Endodermal cell (in vitro differentiated cells): ENCODE data around the gene FBXL3. TPM values are rescaled to one million over a fixed set of nuclear protein-coding genes. Genes with fewer than 3 reads are reported as not detected.

Source experiments
- DNase-seq: peaks from one replicate; pipeline ENCODE4 v3.0.0-alpha.2; 2017
- H3K27ac ChIP-seq: 2 replicates; pipeline ENCODE4 v1.5.1; 2013; ENCODE audit warnings: mild to moderate bottlenecking, low read depth, low read length, moderate library complexity
- H3K27me3 ChIP-seq: 2 replicates; pipeline ENCODE4 v1.6.1; 2013; ENCODE audit warnings: mild to moderate bottlenecking, low read length, moderate library complexity; ENCODE audit not compliant: insufficient read depth, control insufficient read depth, poor library complexity, severe bottlenecking
- H3K36me3 ChIP-seq: 2 replicates; pipeline ENCODE4 v1.7.0; 2013; ENCODE audit warnings: mild to moderate bottlenecking, low read length, moderate library complexity; ENCODE audit not compliant: control insufficient read depth, insufficient read depth
- H3K4me1 ChIP-seq: one replicate; pipeline ENCODE4 v1.7.0; 2013; ENCODE audit warnings: low read length; ENCODE audit not compliant: control insufficient read depth, insufficient read depth
- H3K4me3 ChIP-seq: 2 replicates; pipeline ENCODE4 v1.5.1; 2013; ENCODE audit warnings: mild to moderate bottlenecking, low read length, moderate library complexity
- H3K9ac ChIP-seq: 2 replicates; pipeline ENCODE4 v1.6.1; 2013; ENCODE audit warnings: mild to moderate bottlenecking, low read length, moderate library complexity; ENCODE audit not compliant: poor library complexity, severe bottlenecking; ENCODE audit errors: extremely low read depth
- H3K9me3 ChIP-seq: 2 replicates; pipeline ENCODE4 v1.6.1; 2013; ENCODE audit warnings: mild to moderate bottlenecking, low read length, moderate library complexity; ENCODE audit not compliant: control insufficient read depth
- H3K27ac Mint-ChIP-seq: 2 replicates; pipeline ENCODE4 v1.8.0; 2020; ENCODE audit warnings: mixed read lengths
- H3K27me3 Mint-ChIP-seq: 2 replicates; pipeline ENCODE4 v1.8.0; 2021; ENCODE audit warnings: mild to moderate bottlenecking, mixed read lengths; ENCODE audit not compliant: insufficient read depth
- H3K36me3 Mint-ChIP-seq: 2 replicates; pipeline ENCODE4 v1.8.0; 2020; ENCODE audit warnings: low read depth, mixed read lengths
- H3K4me1 Mint-ChIP-seq: 2 replicates; pipeline ENCODE4 v1.8.0; 2020; ENCODE audit warnings: mixed read lengths
- H3K4me3 Mint-ChIP-seq: 2 replicates; pipeline ENCODE4 v1.8.0; 2020; ENCODE audit warnings: mild to moderate bottlenecking, moderate library complexity, mixed read lengths
- H3K9me3 Mint-ChIP-seq: 2 replicates; pipeline ENCODE4 v1.8.0; 2020; ENCODE audit warnings: mild to moderate bottlenecking, mixed read lengths
- WGBS, 2 experiments: methylation state at CpG; one replicate each; pipeline versions ENCODE4 v1.1.5 to v1.1.7; 2013; ENCODE audit warnings: missing lambda C conversion rate in 2 of 2, mixed read lengths in 1 of 2; ENCODE audit not compliant: insufficient coverage in 1 of 2, insufficient read length in 1 of 2; 5-methylcytosine and 5-hydroxymethylcytosine counted together
- total RNA-seq, 2 donors: library from RNA; stranded (reverse); fragmentation: NEBNext Ultra II Directional in 1 of 2; extraction: Animal tissue kit (Norgen Biotek cat#: 25700) in 1 of 2; gene quantifications; 2 replicates in 1 of 2; 3 replicates in 1 of 2; pipeline ENCODE4 v1.2.1, GENCODE V29; 2021
- TF ChIP-seq, protein P1 (sequence below): fragments of 200-600 bp; sonication (generic); conservative IDR thresholded peaks from 2 replicates; pipeline ENCODE4 v1.5.0; 2021; ENCODE audit warnings: antibody characterized with exemption, mild to moderate bottlenecking

Gene FBXL3
- total RNA-seq, 2 donors from 2014 or later = 12.7 to 14.3 TPM

DNA sequence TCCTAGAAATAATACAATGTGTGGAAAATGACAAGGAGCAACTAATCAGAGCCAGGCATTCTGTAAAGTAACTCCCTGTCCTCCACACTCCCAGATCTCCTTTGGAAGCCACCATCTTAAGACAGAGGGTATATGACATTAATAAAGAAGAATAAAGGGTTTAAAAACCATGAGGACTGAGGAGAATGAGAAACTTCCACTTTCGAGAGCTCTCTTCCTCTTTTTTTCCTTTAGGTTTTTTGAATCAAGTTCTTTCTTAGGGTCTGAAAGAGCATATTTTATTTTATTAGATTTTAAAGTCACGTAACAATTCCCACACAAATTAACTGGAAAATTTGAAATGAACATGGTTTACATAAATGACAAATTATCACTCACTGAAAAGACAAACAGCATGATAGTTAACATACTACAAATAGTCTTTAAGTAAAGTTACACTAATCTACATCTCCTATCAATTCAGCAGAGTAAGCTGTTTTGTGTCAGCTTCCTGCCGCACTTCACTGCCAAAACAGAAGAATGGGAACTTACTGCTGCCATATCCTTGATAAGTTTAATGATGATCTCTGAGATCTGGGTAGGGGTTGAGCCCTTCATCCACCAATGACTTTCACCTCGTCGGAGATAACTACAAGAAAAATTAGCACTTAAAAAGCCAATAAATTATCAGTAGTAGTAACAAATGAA is 38.6 kb upstream of the FBXL3 start:
- 79 to 100% methylated on average over 1 to 2 of the region's 5 CpGs for WGBS, 2 experiments
- H3K36me3 Mint-ChIP-seq = peaks cover 16% of the 10 kb centered on the region
- TF ChIP-seq, protein P1, sequence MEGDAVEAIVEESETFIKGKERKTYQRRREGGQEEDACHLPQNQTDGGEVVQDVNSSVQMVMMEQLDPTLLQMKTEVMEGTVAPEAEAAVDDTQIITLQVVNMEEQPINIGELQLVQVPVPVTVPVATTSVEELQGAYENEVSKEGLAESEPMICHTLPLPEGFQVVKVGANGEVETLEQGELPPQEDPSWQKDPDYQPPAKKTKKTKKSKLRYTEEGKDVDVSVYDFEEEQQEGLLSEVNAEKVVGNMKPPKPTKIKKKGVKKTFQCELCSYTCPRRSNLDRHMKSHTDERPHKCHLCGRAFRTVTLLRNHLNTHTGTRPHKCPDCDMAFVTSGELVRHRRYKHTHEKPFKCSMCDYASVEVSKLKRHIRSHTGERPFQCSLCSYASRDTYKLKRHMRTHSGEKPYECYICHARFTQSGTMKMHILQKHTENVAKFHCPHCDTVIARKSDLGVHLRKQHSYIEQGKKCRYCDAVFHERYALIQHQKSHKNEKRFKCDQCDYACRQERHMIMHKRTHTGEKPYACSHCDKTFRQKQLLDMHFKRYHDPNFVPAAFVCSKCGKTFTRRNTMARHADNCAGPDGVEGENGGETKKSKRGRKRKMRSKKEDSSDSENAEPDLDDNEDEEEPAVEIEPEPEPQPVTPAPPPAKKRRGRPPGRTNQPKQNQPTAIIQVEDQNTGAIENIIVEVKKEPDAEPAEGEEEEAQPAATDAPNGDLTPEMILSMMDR = no peak
- H3K4me1 ChIP-seq = no peaks in the 10 kb centered on the region
- H3K9me3 Mint-ChIP-seq = no peaks in the 10 kb centered on the region
- H3K27me3 ChIP-seq = no peaks in the 10 kb centered on the region
- no peak overlapping the region for H3K27ac ChIP-seq
- H3K4me1 Mint-ChIP-seq = peaks cover 10% of the 10 kb centered on the region
- no peak overlapping the region for H3K27ac Mint-ChIP-seq
- H3K9me3 ChIP-seq = no peaks in the 10 kb centered on the region
- DNase-seq = no peak
- no peak overlapping the region for H3K4me3 ChIP-seq
- no peak overlapping the region for H3K9ac ChIP-seq
- no peaks in the 10 kb centered on the region for H3K27me3 Mint-ChIP-seq
- no peak overlapping the region for H3K4me3 Mint-ChIP-seq
- H3K36me3 ChIP-seq = peaks cover 31% of the 10 kb centered on the region

DNA sequence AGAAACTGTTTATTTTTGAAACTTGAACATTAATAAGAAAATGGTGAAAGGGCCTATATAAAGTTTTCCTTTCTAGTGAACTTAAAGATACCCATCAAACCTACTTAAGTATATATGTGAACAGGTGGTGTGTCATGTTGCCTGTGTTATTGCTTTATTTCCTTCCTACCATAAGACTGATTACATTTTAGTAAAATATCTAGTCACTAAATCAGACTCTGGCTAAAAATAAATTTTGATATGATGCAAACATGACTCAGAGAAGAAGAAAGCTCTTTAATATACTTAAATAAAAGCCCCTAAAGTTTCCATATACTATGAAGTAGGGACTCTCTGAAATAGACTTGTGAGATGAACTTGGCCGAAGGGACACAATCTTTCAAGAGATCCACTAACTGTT is 35.1 kb upstream of the FBXL3 start:
- Histone ChIP-seq H3K4me1 (no peaks in the 10 kb centered on the region), H3K27me3 (no peaks in the 10 kb centered on the region), H3K9me3 (no peaks in the 10 kb centered on the region), H3K9ac (no peak overlapping the region), H3K4me3 (no peak overlapping the region), H3K27ac (no peak overlapping the region), H3K36me3 (peaks cover 12% of the 10 kb centered on the region)
- peaks cover 10% of the 10 kb centered on the region for H3K4me1 Mint-ChIP-seq
- DNase-seq = no peak
- no peak overlapping the region for H3K4me3 Mint-ChIP-seq
- TF ChIP-seq, protein P1 = no peak
- no peaks in the 10 kb centered on the region for H3K9me3 Mint-ChIP-seq
- no peaks in the 10 kb centered on the region for H3K27me3 Mint-ChIP-seq
- 93% methylated on average over 1 of the region's 1 CpG; no CpG with 5 or more reads in 1 of the 2 experiments for WGBS, 2 experiments
- H3K36me3 Mint-ChIP-seq = peaks cover 15% of the 10 kb centered on the region
- no peak overlapping the region for H3K27ac Mint-ChIP-seq

DNA sequence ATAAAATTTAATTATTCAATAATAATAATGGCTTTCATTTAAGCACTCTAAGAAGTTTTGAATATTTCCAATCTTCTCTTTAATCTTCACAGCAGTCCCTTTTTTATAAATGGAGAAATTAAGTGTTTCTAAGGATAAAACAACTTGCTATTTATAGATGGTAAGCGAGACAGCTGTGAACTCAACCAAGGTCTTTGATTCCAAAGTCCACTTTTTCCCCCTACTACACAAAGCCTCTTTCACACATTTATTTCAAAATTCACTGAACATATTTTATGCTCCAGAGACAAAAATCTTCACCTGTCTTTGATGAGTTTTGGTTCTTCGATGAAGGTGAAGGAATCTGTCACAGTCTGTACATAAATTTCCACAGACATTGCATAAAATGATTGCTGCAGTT is 34.4 kb upstream of the FBXL3 start:
- Histone ChIP-seq H3K36me3 (peaks cover 8% of the 10 kb centered on the region), H3K27ac (no peak overlapping the region), H3K9me3 (no peaks in the 10 kb centered on the region), H3K27me3 (no peaks in the 10 kb centered on the region), H3K4me3 (no peak overlapping the region), H3K9ac (no peak overlapping the region), H3K4me1 (no peaks in the 10 kb centered on the region)
- TF ChIP-seq, protein P1 = no peak
- no peak for DNase-seq
- H3K9me3 Mint-ChIP-seq = no peaks in the 10 kb centered on the region
- peaks cover 15% of the 10 kb centered on the region for H3K36me3 Mint-ChIP-seq
- WGBS, 2 experiments = 97 to 100% methylated on average over 1 to 2 of the region's 2 CpGs
- H3K4me1 Mint-ChIP-seq = peaks cover 9% of the 10 kb centered on the region
- no peak overlapping the region for H3K27ac Mint-ChIP-seq
- no peak overlapping the region for H3K4me3 Mint-ChIP-seq
- H3K27me3 Mint-ChIP-seq = no peaks in the 10 kb centered on the region
